C4-2B (cell line): ENCODE results near the gene DIO3.

Source experiments
- ZFX ChIP-seq: fragments of 450-650 bp; IDR thresholded peaks from 2 replicates; pipeline ENCODE4 v1.6.1; 2017
- TF ChIP-seq, protein P1 (sequence below): fragments of 450-650 bp; conservative IDR thresholded peaks from 2 replicates; pipeline ENCODE4 v1.5.1; 2017; ENCODE audit warnings: mild to moderate bottlenecking

DNA sequence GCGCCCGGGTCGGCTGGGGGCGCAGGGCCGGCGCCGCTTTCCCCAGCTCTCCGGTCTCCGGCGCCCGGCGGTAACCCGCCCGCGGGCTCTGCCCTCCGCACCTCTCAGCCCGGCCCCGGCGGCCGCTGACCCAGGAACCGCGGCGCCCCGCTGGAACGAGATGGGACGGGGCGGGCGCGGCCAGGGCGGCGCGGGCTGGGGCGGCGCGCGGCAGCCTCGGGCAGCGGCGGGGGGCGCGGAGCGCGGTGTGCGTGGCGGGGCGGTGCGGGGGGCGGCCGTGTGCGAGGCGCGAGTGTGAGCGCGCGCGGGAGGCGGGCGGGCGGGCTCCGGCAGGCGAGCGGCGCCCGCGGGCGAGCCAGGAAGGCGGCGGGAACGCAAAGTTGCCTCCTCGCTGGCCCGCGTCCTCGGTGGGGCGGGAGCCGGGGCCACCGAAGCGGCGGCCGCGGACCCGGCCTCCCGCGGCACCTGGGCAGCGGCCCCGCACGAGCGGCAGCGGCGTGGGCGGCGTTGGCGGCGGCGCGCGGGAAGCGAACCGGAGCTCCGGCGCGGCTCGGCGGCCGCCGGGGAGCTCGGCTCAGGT, 671 bp upstream of the DIO3 start:
- TF ChIP-seq, protein P1, sequence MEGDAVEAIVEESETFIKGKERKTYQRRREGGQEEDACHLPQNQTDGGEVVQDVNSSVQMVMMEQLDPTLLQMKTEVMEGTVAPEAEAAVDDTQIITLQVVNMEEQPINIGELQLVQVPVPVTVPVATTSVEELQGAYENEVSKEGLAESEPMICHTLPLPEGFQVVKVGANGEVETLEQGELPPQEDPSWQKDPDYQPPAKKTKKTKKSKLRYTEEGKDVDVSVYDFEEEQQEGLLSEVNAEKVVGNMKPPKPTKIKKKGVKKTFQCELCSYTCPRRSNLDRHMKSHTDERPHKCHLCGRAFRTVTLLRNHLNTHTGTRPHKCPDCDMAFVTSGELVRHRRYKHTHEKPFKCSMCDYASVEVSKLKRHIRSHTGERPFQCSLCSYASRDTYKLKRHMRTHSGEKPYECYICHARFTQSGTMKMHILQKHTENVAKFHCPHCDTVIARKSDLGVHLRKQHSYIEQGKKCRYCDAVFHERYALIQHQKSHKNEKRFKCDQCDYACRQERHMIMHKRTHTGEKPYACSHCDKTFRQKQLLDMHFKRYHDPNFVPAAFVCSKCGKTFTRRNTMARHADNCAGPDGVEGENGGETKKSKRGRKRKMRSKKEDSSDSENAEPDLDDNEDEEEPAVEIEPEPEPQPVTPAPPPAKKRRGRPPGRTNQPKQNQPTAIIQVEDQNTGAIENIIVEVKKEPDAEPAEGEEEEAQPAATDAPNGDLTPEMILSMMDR = peak; percentile 41; the same call in 1 of the 2 replicates
- no peak for TF ChIP-seq ZFX
